Activated gamma-delta T cell (primary cell): ENCODE measurements around the gene METAP1.
"Not testable (repeated sequence)": the region's sequence is repeated elsewhere in the genome, so short reads cannot be mapped to it uniquely, and the experiment has no call there.

Experiments used
- DNase-seq: peaks from one replicate; lab custom pipeline; 2025; lab: John Stamatoyannopoulos, UW

Gene METAP1

GRCh38 chr4:99099814-99100213 is 104.3 kb downstream of the METAP1 start:
- not testable (repeated sequence) for DNase-seq

DNA sequence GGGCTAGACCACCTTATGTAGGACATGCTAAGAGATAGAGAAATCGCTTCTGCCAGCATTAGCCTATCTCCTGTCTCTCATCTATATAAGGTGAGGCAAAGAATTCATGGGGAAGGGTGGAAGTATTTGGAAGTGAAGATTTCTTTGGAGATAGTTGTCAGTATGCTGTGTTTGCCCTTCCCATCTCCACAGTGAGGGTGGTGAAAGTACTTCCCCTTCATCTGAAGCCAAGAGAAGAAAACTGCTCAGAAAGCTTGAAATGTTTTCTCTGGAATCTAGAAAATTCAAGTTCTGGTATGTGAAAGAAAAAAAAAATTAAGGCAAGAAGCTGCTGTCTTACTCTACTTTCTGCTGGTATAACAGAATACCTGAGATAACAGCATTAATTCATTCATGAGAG is 105.4 kb downstream of the METAP1 start:
- no peak for DNase-seq

GRCh38 chr4:99102634-99103033 is 107.1 kb downstream of the METAP1 start:
- DNase-seq: no peak

- no peak for DNase-seq
Observed at GRCh38 chr4:99103166-99103565, 107.6 kb downstream of the METAP1 start.

GRCh38 chr4:99104153-99104552 is 108.6 kb downstream of the METAP1 start:
- DNase-seq: no peak

- DNase-seq: not testable (repeated sequence)
Observed at GRCh38 chr4:99109286-99109685, 113.8 kb downstream of the METAP1 start.
